GM12874 (cell line): ENCODE measurements around the gene MEGF11.

Source experiments
- TF ChIP-seq, protein P1 (sequence below): IDR thresholded peaks from 2 replicates; pipeline ENCODE4 v1.5.1; 2011; ENCODE audit warnings: low read depth, mild to moderate bottlenecking, control low read depth, low read length, moderate library complexity; ENCODE audit not compliant: insufficient read depth

The MEGF11 gene

DNA sequence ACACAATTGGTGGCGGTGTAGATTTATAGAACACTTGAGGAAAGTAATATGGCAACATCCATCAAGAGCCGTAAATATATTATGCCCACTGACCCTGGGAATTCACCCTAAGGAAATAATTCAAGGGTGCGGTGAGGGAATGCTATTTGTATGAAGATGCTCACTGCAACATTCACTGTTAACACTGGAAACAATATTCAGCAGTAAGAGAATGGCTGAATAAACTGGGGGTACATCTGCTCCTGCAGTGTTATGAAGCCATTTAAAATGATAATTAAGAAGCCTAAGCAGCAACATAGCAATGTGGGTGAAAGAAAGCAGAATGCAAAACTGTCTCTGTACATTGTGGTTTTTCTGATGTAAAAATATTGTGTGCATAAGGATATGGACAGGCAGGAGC, 296.7 kb downstream of the MEGF11 start:
- TF ChIP-seq, protein P1, sequence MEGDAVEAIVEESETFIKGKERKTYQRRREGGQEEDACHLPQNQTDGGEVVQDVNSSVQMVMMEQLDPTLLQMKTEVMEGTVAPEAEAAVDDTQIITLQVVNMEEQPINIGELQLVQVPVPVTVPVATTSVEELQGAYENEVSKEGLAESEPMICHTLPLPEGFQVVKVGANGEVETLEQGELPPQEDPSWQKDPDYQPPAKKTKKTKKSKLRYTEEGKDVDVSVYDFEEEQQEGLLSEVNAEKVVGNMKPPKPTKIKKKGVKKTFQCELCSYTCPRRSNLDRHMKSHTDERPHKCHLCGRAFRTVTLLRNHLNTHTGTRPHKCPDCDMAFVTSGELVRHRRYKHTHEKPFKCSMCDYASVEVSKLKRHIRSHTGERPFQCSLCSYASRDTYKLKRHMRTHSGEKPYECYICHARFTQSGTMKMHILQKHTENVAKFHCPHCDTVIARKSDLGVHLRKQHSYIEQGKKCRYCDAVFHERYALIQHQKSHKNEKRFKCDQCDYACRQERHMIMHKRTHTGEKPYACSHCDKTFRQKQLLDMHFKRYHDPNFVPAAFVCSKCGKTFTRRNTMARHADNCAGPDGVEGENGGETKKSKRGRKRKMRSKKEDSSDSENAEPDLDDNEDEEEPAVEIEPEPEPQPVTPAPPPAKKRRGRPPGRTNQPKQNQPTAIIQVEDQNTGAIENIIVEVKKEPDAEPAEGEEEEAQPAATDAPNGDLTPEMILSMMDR: no peak

DNA sequence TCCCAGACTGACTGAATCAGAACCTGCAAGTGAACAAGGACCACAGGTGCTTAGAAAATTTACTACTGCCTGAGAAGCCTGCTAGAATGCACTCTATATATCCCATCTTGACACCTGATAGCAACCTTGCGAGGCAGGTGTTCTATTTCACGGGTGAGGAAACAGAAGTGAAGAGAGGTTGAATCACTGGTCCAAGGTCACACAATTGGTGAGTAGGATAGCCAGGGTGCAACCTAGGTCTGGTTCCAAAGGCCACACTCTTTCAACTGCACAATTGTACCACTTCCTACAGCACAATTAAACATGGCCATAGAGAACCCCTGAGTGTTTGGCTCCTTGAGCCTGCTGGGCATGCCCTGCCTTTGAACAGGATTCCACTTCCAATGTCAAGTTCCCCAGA, 297.2 kb downstream of the MEGF11 start:
- TF ChIP-seq, protein P1: no peak

DNA sequence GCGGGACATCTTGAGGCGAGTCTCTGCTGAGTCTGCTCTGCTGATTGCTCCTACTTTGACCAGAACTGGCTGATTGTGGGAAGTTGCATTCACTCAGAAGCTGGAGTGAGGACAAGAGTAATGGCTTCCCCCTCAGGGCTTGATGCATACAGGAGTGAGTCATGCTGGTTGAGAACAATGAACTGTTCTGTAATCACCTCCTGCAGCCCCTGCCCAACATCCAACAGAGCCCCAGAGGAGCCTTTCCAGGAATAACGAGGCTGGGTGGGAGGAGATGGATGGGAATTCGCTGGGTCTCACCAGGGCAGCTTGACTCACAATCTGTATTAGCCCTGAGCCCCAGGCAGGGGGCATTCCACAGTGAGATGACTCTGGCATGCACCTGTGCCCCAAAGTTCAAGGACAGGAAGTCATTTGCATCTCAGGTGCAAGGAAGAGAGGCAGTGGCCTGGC, 299.2 kb downstream of the MEGF11 start:
- TF ChIP-seq, protein P1: no peak

DNA sequence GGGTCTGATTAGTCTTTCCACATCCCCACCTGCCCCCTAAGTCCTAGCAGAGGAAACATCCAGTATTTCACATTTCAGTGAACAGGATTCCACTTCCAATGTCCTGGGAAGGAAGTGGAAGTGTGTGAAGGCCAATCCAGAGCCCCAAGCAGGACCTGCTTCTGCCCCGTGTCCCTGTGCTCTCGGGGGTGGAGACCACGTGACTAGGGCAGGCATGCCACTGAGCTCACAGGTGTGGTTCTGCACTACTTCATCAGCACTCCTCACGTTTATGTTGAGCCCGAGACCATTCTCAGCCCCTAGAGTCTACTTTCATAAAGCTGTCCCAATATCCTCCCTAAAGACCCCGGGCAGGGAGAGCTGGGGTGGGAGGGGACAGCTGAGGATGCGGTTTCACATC, 299.9 kb downstream of the MEGF11 start:
- TF ChIP-seq, protein P1: no peak

DNA sequence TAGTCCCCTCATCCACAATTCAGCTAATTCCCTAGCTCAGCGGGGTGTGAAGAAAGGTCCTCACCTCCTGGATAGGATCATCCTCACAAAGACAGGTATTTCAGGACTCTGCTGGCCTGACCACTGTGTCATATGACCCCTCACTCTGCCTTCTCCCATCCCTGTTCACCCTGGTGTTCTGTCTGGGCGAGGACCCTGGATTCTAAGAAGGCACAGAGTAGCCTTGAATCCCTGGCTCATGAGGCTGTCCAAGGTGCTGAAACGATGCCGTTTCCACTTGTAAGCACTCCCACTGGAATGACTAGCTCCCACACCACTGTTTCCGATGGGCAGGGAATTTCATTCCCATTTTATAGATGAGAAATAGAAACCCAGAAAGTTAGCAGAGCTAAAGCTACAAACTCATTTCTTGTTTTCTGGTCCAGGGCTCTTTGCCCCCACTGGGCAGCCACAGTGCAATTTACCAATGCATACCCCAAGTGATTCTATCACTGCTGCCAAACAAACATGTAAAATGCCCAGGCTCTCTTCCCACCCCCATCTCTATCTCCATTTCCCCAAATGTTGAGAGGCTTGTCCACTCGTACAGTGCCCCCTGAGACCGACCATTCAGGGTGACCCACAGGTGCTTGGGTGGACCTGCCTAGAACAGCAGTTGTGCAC, 301.0 kb downstream of the MEGF11 start:
- TF ChIP-seq, protein P1: no peak

DNA sequence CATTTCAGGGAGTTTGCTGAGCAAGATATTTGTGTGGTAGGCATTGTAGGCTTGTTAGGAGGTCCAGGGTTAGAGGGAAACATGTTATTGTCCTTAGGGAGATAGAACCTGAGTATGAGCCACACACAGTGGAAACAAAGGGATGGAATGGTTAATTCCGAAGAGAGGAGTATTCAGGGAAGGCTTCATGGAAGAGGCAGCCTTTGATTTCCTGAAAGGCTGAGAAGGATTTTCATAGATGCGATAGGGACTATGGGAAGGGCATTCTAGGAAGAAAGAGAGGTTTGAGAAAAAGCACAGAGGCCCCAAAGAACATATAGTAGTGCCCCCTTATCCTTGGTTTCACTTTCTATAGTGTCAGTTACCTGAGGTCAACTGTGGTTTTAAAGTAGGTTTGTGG, 302.5 kb downstream of the MEGF11 start:
- TF ChIP-seq, protein P1: no peak

DNA sequence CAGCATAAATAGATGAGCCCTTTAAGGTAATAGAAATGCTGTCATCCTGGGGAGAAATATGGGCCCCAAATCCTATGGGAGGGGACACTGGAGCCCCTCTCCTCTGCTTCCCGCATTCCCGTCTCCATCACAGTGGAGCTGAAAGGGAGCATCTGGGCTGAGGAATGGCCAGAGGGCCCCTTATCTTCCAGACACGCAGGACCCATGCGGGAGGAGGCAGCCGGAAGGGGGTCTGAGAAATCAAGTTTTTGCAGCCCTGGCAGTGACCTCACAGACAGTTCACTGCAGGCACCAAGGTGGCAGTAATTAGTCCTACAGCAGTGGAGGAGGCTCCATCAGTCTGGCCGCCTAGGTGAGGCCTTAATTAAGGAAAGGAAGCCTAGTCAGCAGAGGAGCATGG, 304.1 kb downstream of the MEGF11 start:
- TF ChIP-seq, protein P1: no peak
